BLaER1 treated with 17β-estradiol and CSF1 and Interleukin-3, amounts not matched to agents 10 nM and 100 nM (cell line): ENCODE data around the gene ADRM1.
A peak's percentile ranks its signal among the peaks of the same experiment; 100 is the strongest.

Source experiments
- H3K27ac ChIP-seq, 11 experiments: shearing (Covaris generic); formaldehyde crosslinking; 2 replicates each; pipeline ENCODE4 v1.8.1; 2022
- H3K27me3 ChIP-seq, 11 experiments: shearing (Covaris generic); formaldehyde crosslinking; 2 replicates each; pipeline ENCODE4 v1.8.1; 2022
- H3K36me3 ChIP-seq, 11 experiments: shearing (Covaris generic); formaldehyde crosslinking; 2 replicates each; pipeline ENCODE4 v1.8.1; 2022
- H3K4me1 ChIP-seq, 10 experiments: shearing (Covaris generic); formaldehyde crosslinking; 2 replicates each; pipeline ENCODE4 v1.8.1; 2022
- H3K4me2 ChIP-seq, 11 experiments: shearing (Covaris generic); formaldehyde crosslinking; 2 replicates each; pipeline ENCODE4 v1.8.1; 2022
- H3K4me3 ChIP-seq, 10 experiments: shearing (Covaris generic); formaldehyde crosslinking; 2 replicates each; pipeline ENCODE4 v1.8.1; 2022
- H3K9ac ChIP-seq, 11 experiments: shearing (Covaris generic); formaldehyde crosslinking; 2 replicates each; pipeline ENCODE4 v1.8.1; 2022
- H3K9me3 ChIP-seq, 11 experiments: shearing (Covaris generic); formaldehyde crosslinking; replicated peaks in 1 of 11; 2 replicates each; pipeline ENCODE4 v1.8.1; 2022
- H4K20me1 ChIP-seq, 11 experiments: shearing (Covaris generic); formaldehyde crosslinking; 2 replicates each; pipeline ENCODE4 v1.8.1; 2022
- Cebpa-rat ChIP-seq, 11 experiments: shearing (Covaris generic); IDR thresholded peaks; 2 replicates each; pipeline ENCODE4 v1.8.1; 2022

Gene ADRM1

GRCh38 chr20:62325172-62325905, 22.5 kb downstream of the ADRM1 start:
- Histone ChIP-seq H3K4me1 (peaks cover 0 to 6% (median 0%) of the 10 kb centered on the region in 10 experiments; a peak in 1 of 20 replicates), H3K9ac (no peak overlapping the region), H4K20me1 (peaks cover 0 to 36% (median 0%) of the 10 kb centered on the region in 11 experiments; a peak in 5 of 22 replicates), H3K27me3 (no peaks in the 10 kb centered on the region), H3K27ac (no peak overlapping the region), H3K36me3 (peaks cover 0 to 72% (median 28%) of the 10 kb centered on the region in 11 experiments; a peak in 12 of 22 replicates), H3K4me2 (no peak overlapping the region), H3K9me3 (no peaks in the 10 kb centered on the region), H3K4me3 (no peak overlapping the region)
- TF ChIP-seq Cebpa-rat (IDR thresholded peaks at IDR 0.05): no peak

GRCh38 chr20:62326559-62326958, 23.8 kb downstream of the ADRM1 start:
- peaks cover 0 to 36% (median 0%) of the 10 kb centered on the region in 11 experiments; a peak in 5 of 22 replicates for H4K20me1 ChIP-seq
- no peaks in the 10 kb centered on the region for H3K27me3 ChIP-seq
- H3K36me3 ChIP-seq: peaks cover 0 to 78% (median 36%) of the 10 kb centered on the region in 11 experiments; a peak in 12 of 22 replicates
- TF ChIP-seq Cebpa-rat (IDR thresholded peaks at IDR 0.05): no peak
- H3K9ac ChIP-seq: no peak overlapping the region
- no peaks in the 10 kb centered on the region for H3K9me3 ChIP-seq
- peaks cover 0 to 6% (median 0%) of the 10 kb centered on the region in 10 experiments; a peak in 1 of 20 replicates for H3K4me1 ChIP-seq
- H3K27ac ChIP-seq: no peak overlapping the region
- H3K4me3 ChIP-seq: no peak overlapping the region
- H3K4me2 ChIP-seq: no peak overlapping the region

- H3K36me3 ChIP-seq: peaks cover 0 to 79% (median 37%) of the 10 kb centered on the region in 11 experiments; a peak in 13 of 22 replicates
- H3K4me1 ChIP-seq: peaks cover 0 to 6% (median 0%) of the 10 kb centered on the region in 10 experiments; a peak in 1 of 20 replicates
- H3K4me3 ChIP-seq: no peak overlapping the region
- no peak overlapping the region for H3K4me2 ChIP-seq
- no peaks in the 10 kb centered on the region for H3K9me3 ChIP-seq
- H3K9ac ChIP-seq: no peak overlapping the region
- H3K27ac ChIP-seq: no peak overlapping the region
- peaks cover 0 to 36% (median 0%) of the 10 kb centered on the region in 11 experiments; a peak in 5 of 22 replicates for H4K20me1 ChIP-seq
- no peaks in the 10 kb centered on the region for H3K27me3 ChIP-seq
- TF ChIP-seq Cebpa-rat (IDR thresholded peaks at IDR 0.05): no peak
Observed at GRCh38 chr20:62326959-62327725, 24.3 kb downstream of the ADRM1 start.

- H3K27ac ChIP-seq: no peak overlapping the region
- no peak for TF ChIP-seq Cebpa-rat (IDR thresholded peaks at IDR 0.05)
- no peak overlapping the region; a peak in 1 of 22 replicates for H3K4me2 ChIP-seq
- no peak overlapping the region for H3K4me3 ChIP-seq
- H3K27me3 ChIP-seq: no peaks in the 10 kb centered on the region
- peaks cover 0 to 6% (median 0%) of the 10 kb centered on the region in 10 experiments; a peak in 1 of 20 replicates for H3K4me1 ChIP-seq
- H3K9me3 ChIP-seq: no peaks in the 10 kb centered on the region
- 0 out of 22 replicates have a peak overlapping the region, but pooled peaks of 1 of the 11 experiments have one; percentile 5 for H3K9ac ChIP-seq
- H3K36me3 ChIP-seq: peaks cover 0 to 85% (median 37%) of the 10 kb centered on the region in 11 experiments; a peak in 13 of 22 replicates
- peaks cover 0 to 42% (median 0%) of the 10 kb centered on the region in 11 experiments; a peak in 5 of 22 replicates for H4K20me1 ChIP-seq
Observed at GRCh38 chr20:62327726-62328495, 25.1 kb downstream of the ADRM1 start.

DNA sequence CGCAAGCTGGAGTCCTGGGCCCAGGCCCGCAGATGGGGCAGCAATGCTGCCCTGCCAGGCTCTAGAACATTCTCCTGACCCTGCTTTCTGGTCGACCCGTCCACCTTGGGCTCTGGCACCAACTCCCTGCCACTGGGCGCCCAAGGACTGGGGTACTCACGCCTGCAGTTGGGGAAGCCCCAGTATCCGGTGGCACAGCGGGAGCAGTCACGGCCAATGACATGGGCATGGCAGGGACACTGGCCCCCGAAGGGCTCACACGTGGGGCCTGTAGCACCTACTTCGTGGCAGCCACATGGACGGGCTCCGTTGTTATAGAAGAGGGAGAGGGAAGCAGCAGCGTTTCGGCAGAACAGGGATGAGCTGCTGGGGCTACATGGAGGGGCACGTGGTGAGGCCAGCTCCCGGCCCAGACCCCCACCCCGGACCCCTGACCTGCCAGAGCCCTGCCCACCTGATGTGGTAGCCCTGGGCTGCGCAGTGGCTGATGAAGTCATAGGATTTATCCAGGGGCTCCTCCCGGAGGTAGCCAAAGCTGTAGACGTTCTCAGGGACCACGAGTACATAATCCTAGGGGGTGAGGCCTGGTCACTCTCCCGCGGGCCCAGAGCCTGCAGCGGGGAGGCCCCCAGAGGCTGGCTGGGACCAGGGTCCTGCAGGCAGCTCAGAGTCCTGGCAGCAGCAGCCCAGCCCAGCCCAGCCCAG, 26.0 kb downstream of the ADRM1 start:
- peaks cover 0 to 81% (median 37%) of the 10 kb centered on the region in 11 experiments; a peak in 13 of 22 replicates for H3K36me3 ChIP-seq
- H3K4me2 ChIP-seq: no peak overlapping the region; a peak in 1 of 22 replicates
- no peak for TF ChIP-seq Cebpa-rat (IDR thresholded peaks at IDR 0.05)
- H4K20me1 ChIP-seq: peaks cover 0 to 46% (median 0%) of the 10 kb centered on the region in 11 experiments; a peak in 5 of 22 replicates
- no peak overlapping the region for H3K27ac ChIP-seq
- H3K4me1 ChIP-seq: peaks cover 0 to 6% (median 0%) of the 10 kb centered on the region in 10 experiments; a peak in 1 of 20 replicates
- H3K9ac ChIP-seq: 0 out of 22 replicates have a peak overlapping the region, but pooled peaks of 1 of the 11 experiments have one; percentile 5
- no peaks in the 10 kb centered on the region for H3K9me3 ChIP-seq
- H3K27me3 ChIP-seq: no peaks in the 10 kb centered on the region
- no peak overlapping the region for H3K4me3 ChIP-seq

DNA sequence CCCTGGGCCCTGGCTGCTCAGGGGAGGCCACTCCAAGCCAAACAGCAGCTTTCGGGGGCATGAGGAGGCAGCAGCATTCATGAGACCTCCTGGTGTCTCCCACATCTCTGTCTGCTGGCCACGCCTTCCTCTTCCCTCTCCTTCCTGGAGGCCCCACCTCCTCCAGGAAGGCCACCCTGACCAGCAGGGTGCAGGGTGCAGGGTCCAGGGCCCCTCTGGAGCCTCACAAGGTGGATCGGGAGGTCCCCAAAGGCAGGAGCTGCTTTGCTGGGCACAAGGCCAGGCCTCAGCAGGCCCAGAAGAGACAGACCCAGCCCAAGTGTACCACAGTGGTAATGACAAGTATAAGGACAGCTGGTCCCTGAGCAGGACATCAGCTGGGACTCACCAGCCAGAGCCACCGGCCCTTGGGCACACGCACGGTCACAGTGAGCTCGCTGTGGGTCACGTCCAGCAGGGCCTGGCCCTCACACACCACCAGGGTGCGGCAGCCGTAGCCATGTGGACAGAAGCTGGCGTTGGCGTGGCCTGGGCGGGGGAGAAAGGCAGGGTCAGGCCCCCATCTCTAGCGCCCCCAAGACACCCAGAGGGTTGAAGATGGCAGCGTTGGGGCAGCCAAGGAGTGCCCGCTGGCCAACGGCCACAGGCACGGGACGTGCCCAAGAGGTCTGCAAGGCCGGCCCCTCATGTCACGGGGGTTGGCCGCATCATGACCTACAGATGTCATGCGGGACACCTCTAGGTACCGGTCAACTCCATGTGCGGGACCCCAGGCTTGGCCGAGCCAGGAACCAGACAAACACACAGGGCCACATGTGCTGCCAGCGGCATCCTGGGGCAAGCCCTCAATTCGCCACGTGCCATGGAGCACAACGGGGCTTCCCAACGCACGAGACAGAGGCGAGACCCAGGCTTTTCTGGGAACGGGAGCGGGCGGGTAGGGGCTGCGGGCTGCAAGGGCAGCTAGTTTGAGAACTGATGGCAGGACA, 26.9 kb downstream of the ADRM1 start:
- Histone ChIP-seq H3K4me2 (no peak overlapping the region), H3K9ac (no peak overlapping the region), H3K36me3 (peaks cover 0 to 79% (median 29%) of the 10 kb centered on the region in 11 experiments; a peak in 13 of 22 replicates), H3K9me3 (no peaks in the 10 kb centered on the region), H3K27ac (no peak overlapping the region), H3K4me3 (no peak overlapping the region), H3K4me1 (peaks cover 0 to 7% (median under 1%) of the 10 kb centered on the region in 10 experiments; a peak in 5 of 20 replicates), H3K27me3 (no peaks in the 10 kb centered on the region), H4K20me1 (peaks cover 0 to 54% (median 0%) of the 10 kb centered on the region in 11 experiments; a peak in 5 of 22 replicates)
- no peak for TF ChIP-seq Cebpa-rat (IDR thresholded peaks at IDR 0.05)
